HG03342 (cell line): ENCODE results near the gene BMP7.
"Not testable (repeated sequence)": the region's sequence is repeated elsewhere in the genome, so short reads cannot be mapped to it uniquely, and the experiment has no call there.

Experiments
- ATAC-seq: cut with Tn5 transposase; IDR thresholded peaks from one replicate; pipeline ENCODE4 v1.9.1; 2021; ENCODE audit warnings: mild to moderate bottlenecking, moderate library complexity; ENCODE audit not compliant: unreplicated experiment

The BMP7 gene

GRCh38 chr20:57195469-57196100, 70.9 kb downstream of the BMP7 start:
- ATAC-seq: no peak

- no peak for ATAC-seq
These were observed 71.4 kb downstream of the BMP7 start for GRCh38 chr20:57195023-57195422.

- ATAC-seq: no peak
These were observed 72.3 kb downstream of the BMP7 start for GRCh38 chr20:57194154-57194553.

GRCh38 chr20:57193094-57193493, 73.3 kb downstream of the BMP7 start:
- ATAC-seq: no peak

GRCh38 chr20:57192311-57192710, 74.1 kb downstream of the BMP7 start:
- no peak for ATAC-seq

GRCh38 chr20:57191265-57191638, 75.2 kb downstream of the BMP7 start:
- ATAC-seq: not testable (repeated sequence)

- ATAC-seq: no peak
These were observed 75.7 kb downstream of the BMP7 start for GRCh38 chr20:57190536-57191264.

- no peak for ATAC-seq
These were observed 76.7 kb downstream of the BMP7 start for GRCh38 chr20:57189713-57190112.

GRCh38 chr20:57188576-57189079, 77.8 kb downstream of the BMP7 start:
- no peak for ATAC-seq

- no peak for ATAC-seq
These were observed 78.4 kb downstream of the BMP7 start for GRCh38 chr20:57188056-57188455.

- no peak for ATAC-seq
These were observed 79.3 kb downstream of the BMP7 start for GRCh38 chr20:57187068-57187634.

GRCh38 chr20:57186192-57186591, 80.2 kb downstream of the BMP7 start:
- no peak for ATAC-seq

GRCh38 chr20:57185188-57185743, 81.2 kb downstream of the BMP7 start:
- no peak for ATAC-seq

GRCh38 chr20:57183457-57184009, 82.9 kb downstream of the BMP7 start:
- ATAC-seq: no peak

- ATAC-seq: no peak
These were observed 84.8 kb downstream of the BMP7 start for GRCh38 chr20:57181639-57182038.

- no peak for ATAC-seq
These were observed 85.5 kb downstream of the BMP7 start for GRCh38 chr20:57180954-57181353.

GRCh38 chr20:57180387-57180786, 86.1 kb downstream of the BMP7 start:
- ATAC-seq: no peak

GRCh38 chr20:57179265-57179664, 87.2 kb downstream of the BMP7 start:
- ATAC-seq: no peak

- ATAC-seq: no peak
These were observed 87.8 kb downstream of the BMP7 start for GRCh38 chr20:57178582-57179111.

- ATAC-seq: no peak
These were observed 88.7 kb downstream of the BMP7 start for GRCh38 chr20:57177636-57178280.

GRCh38 chr20:57176842-57177241, 89.6 kb downstream of the BMP7 start:
- ATAC-seq: no peak
